GM19438 (cell line): ENCODE measurements around the gene PPP2R2C.

Experiments
- ATAC-seq: cut with Tn5 transposase; IDR thresholded peaks from one replicate; pipeline ENCODE4 v1.9.1; 2021; ENCODE audit warnings: low read depth; ENCODE audit not compliant: unreplicated experiment

Gene PPP2R2C

DNA sequence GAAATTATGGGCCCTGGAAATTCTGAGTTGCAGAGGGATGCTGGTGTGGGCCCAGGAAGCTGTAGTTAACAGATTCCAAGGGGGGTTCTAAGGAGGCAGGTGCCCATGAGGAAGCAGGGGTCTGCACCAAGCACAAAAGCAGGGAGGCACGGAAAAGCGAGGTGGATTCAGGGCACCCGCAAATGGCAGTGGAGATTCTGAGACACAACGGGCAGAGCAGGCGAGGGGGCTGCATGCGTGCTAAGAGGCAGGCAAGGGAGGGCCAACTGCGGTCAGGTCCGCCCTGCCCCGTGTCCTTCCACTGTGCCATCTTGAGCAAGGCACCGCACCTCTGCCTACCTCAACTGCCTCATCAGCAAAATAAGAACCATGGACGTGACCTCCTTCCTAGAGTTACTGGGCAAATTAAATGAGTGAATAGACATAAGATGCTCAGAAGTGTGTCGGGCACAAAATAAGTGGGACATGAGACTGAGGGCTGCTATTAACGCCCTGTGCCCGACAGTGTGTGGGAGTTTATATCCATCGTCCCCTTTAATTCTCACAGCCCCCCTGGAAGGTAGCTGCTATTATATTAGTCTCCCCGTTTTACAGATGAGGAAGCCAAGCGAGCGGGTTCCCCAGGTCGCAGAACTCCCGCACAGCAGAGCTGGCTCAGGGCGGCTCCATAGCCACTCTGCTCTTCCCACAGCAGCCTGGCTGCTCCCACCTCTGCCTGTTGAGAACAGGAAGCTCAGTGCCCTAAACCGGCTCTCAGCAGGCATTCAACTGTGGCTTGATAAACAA is 67.6 kb downstream of the PPP2R2C start:
- ATAC-seq = no peak

DNA sequence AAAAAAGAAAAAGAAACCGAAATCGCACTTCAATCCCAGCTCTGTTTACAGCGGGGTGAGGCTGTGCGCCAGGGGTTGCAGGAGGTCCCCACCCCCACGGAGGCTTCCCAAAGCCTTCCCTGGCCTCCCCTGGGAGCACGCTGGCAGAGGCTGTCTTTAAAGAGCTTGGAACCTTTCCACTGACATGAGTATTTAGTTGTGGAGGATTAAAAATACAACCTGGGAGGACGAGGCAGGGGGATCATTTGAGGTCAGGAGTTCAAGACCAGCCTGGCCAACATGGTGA is 69.1 kb downstream of the PPP2R2C start:
- no peak for ATAC-seq

DNA sequence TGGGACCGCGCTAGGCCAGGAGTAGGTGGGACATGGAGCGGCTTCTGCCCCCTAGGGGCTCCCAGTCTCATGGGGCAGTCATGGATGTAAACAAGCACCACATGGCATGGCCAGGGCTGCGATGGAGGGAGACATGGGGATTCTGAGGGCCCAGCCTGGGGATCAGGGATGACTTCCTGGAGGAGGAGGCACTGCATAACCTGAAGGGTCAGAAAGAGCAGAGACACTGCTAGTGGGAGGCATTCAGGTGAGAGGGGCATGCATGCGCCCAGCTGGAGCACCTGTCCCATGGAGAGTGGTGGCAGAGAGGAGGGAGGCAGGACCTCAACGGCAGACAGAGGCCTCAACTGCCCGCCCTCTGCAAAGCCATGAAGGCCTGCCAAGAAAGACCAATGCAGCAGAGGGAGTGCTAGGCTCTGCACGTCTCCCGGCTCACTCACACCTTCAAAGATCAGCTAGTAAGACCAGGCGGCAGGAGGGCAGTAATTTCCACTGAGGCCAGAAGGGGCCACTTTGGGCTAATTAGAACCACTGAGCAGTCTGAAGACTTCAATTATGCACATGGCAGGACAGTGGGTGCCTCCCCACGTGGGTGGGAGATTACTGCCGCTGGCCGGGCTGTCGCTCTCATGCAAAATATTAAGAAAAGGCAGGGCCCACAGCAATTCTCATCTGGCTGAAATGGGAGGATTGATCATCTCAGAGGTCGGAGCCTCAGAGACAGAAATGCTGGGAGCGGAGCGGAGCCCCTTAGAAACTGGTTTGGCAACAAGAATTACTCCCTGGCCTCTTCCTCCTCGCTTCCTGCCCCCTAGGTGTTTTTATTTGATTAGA is 69.6 kb downstream of the PPP2R2C start:
- no peak for ATAC-seq

DNA sequence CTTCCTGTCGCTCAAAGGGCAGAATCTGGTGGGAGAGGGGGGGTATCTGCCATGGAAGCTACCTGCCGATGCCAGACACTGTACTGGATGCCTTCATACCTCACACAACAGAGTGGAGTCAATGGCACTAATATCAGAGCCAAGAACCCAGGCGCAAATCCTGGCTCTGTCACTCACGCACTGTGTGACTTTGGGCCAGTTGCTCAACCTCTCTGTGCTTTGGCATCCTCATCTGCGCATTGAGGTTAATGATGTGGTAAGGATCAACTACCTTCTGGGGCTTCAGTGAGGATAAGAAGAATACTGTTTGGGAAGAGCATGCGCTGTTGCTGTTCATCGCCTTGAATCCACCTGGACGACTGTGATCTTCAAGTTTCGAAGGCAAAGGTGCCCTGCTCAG is 70.6 kb downstream of the PPP2R2C start:
- ATAC-seq = no peak

DNA sequence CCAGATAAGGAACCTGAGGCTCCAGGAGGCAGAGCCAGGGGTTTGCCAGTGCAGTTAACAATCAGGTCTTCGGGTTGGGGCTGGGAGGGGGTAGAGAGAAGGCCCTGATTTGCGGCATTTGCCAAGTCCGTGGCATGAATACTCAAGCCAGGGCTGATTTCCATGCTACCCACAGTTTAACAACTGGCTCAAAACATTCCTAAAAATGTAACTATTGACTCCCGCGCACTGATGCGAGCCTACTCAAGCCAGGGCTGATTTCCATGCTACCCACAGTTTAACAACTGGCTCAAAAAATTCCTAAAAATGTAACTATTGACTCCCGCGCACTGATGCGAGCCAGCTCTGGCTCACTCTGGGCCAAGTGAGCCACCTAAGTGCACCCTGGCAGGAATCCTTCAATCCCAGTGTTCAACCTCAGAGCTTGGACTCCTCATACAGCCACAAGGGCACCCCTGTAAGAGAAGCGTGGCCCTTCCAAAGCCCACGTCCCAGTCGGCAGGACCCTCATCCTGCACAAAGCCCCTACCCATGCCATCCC is 75.6 kb downstream of the PPP2R2C start:
- ATAC-seq = no peak

DNA sequence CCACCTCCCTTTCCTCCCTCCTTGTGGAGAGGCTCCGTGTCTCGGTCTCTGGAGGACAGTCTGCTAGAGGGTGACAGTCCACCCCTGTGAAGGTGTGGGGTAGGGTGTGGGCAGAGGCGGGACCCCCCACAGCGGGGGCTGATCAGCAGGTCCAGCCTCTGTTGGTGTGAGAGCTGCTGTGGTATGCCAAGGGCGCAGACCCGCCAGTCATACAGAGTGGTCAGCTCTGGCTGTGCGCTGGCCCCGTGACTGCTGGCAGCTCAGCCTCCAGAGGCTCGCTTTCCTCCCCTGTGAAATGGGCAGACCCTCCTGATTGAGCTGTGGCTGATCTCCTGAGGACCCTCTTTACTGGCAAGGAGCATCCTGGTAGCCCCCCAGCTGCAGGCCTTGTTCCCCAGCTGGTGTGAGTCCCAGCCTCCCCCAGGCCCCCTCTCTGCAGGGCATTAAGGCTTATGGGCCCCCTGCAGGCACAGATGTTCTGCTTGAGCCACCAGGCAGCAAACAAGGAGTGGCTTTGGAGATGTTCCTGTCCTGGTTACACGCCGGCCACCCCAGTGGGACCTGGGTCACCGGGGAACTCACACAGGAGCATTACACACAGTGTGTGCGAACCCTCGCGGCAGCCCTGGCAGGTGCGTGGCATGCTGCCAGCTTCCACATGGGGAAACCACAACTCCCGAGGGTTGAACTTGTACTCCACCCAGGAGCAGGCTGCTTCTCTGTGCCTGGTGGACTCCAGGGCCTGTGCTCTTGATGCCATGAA is 76.8 kb downstream of the PPP2R2C start:
- ATAC-seq = no peak

DNA sequence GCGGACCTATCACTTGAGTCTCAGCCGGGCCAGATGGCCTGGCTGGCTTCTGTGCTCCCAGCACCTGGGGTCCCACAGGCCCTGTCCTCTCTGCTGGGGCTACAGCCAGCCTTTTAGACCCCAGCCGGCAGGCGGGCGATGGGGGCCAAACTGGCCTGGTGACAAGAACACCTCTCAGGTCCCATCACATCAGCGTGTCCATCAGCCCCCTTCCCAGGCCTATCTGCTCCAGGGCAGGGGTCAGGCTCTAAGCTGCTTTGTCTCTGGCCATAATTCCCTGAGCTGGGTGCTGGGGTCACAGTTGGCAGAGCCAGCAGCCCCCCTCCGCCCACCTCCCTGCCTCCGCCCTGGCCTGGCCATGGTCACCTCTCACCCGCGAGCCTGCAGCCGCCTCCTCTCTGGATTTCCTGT is 77.7 kb downstream of the PPP2R2C start:
- no peak for ATAC-seq

DNA sequence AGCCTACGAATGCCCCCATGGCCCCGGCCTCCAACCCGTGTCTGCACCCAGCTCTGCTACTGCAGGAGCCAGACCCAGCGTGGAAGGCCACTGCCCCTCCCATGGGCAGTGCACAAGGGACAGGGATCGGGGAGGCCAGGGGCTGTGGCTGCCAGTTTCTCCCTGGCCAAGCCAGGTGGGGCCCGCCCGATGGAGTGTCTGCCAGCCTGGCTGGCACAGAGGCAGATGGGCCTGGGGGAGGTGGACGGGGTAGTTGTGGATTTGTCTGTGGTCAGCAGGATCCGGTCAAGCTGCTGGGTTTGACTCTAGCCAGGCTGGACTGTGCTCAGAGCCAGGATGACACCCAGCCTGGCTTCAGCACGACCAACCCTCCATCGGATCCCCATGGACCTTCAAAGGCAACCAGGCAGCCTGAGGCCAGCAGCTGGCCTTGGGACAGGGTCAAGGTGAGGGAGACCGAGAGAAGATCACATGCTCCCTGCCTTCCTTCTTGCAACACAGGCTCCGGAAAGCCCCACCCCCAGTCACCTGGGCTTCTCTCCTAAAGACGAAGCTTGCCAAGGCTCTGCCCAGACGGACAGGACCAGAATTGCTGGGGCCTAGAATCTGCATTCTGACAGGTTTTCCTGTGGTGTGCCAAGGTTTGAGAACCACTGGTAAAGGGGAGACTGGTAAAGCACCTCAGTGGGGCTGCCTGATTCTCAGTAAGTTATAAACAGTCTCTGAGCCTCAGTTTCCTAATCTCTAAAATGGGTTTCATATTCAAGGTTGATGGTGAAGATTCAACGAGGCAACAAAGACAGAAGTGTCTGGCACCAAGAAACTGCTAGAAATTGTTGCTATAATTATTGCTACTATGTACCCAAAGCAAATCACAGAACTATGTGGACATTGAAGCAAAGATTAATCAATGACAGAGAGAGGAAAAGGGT is 78.6 kb downstream of the PPP2R2C start:
- ATAC-seq = no peak

DNA sequence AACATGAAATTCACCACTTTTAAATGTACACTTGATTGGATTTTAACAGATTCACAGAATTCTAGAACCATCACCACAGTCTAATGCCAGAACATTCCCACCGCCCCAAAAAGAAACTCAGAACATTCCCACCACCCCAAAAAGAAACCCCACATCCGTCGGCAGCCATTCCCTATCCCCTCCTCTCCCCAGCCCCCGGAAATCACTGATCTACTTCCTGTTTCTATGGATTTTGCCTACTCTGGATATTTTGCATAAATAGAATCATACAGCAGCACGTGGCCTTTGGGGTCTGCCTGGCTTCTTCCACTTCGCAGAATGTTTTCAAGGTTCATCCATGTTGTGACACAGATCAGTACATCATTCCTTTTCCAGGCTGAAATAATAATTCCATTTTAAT is 79.3 kb downstream of the PPP2R2C start:
- ATAC-seq = no peak

DNA sequence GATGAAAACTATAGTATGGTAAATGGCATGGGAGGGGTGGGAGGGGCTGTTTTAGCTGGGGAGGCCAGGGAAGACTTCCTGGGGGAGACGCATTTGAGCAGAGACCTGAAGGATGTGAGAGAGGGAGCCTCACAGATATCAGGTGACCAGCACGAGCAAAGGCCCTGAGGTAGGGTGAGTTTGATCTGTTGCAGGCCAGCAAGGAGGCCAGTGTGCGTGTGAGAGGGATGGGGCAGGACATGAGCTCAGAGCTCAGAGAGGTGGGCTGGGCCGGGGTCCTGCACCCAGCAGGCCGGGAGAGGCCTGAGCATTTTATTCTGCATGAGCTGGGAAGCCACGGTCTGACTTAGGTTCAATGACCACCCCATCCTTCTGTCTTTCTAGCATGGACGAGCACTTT is 80.0 kb downstream of the PPP2R2C start:
- ATAC-seq = no peak

DNA sequence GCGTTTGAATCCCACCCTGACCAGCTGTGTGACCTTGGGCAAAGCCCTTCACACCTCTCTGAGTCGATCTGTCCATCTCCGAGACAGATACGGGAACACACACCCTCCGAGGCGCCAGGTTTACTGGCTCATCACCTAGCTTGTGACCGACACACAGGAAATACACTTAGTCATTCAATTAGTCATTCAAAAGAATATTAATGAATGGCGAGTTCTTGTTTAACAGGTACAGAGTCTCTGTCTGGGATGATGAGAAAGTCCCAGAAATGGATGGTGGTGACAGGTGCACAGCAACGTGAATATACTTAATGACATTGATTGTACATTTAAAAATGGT is 80.6 kb downstream of the PPP2R2C start:
- no peak for ATAC-seq

DNA sequence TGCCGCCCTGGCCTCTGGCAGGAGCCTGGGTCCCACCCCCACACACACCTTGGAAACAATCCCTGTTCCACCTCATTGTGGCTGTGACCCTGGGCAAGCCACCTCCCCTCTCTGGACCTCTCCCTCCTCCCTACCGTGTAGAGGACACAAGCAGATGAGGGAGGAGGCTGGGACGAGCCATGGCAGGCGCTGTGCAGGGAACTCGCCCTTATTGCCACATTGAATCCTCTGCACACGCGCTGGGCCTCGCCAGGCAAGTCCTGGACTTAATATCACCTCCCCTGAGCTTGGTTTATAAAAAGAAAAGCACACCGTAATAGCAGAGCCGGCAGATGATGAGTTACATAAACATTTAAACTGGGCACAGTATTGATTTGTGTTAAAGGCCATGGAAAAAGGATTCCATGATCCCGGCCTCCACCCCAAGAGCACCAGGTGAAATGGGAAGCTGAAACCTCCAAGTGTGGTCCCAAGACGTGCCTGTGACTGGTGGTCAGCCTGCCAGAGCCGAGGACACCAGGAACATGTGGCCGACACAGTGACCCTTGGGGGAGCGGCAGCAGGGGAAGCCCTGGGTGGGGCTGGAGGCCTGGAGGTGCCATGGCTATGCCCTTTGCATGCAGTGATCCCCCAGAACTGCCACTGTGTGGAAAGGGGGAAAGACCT is 81.1 kb downstream of the PPP2R2C start:
- ATAC-seq = no peak

DNA sequence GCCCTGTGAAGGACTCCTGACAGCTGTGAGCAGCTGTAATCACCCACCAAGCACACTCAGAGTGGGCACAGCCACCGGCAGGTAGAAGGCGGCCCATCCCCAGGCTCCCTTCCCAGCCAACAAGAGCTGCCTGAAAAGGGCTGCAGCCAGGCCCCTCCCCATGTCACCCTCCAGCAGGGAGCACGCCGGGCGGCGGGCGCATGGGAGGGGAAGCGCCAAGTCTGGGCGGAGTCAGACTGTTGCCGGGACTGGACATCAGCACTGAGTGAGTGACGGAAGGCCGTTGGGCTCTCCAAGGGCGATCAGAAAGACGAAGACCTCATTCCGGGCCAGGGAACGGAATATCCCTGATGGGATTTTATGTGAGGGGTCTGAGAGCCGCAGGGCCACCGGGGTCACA is 82.1 kb downstream of the PPP2R2C start:
- no peak for ATAC-seq

DNA sequence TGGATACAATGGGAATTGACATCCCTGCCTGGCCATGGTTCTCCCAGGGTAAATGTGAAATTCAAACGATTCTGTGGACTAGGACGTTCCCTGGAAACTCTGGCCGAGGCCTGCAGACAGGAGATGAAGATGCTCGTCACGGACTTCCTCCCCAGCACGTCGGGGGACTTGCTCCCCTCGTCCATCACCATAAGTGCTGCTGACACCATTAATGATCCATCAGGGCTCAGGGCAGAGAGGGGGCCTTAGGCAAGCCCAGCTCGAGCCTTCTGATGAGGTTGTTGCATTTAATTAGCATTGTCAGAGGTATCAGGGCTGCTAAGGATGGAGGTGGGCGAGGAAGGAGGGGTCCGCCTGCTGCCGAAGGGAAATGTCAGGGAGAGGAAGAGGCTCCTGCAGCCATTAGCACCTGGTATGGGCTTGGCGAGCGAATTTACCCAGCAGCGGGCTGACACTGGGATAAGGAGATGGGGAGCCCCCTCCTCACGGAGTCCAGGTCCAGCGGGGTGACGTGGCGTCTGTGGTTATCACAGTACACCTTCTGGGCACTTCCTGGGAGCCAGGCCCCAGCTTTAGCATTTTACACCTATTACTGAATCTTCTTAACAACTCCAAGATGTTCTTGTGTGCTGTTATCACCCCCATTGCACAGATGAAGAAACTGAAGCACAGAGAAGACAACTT is 83.1 kb downstream of the PPP2R2C start:
- ATAC-seq = no peak

DNA sequence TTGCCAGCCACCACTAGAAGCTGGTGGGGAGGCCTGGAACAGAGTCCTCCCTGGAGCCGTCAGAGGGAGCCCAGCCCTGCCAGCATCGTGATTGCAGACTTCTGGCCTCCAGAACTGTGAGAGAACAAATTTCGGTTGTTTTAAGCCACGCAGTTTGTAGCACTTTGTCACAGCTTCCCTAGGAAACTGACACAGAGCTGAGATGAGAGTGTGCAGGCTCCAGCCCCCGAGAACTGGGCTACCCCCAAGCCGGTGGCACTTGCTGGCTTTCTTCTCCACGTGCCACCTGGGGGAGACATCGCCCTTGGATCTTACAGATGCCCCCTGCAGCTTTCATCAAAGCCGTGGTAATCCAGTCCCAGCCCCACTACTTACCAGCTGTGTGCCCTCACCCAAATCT is 83.7 kb downstream of the PPP2R2C start:
- no peak for ATAC-seq

DNA sequence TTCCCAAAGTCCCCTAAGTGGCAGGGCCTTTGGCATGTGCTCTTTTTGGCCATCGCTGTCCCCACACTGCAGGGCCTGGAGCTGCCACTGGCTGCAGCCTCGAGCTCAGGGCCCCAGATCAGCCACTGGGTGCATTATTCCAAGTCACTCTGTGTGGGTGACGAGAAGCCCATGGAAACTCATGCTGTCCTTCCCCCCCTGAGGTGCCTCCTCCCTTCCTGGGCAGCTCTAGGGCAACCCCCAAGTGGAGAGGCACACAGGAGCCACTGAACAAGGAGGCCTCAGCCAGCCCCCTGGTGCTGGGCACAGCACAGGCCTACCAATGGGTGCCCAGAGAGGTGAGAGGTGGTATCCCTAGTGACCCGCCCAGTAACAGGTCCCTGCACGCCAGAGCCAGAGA is 84.5 kb downstream of the PPP2R2C start:
- ATAC-seq = no peak

DNA sequence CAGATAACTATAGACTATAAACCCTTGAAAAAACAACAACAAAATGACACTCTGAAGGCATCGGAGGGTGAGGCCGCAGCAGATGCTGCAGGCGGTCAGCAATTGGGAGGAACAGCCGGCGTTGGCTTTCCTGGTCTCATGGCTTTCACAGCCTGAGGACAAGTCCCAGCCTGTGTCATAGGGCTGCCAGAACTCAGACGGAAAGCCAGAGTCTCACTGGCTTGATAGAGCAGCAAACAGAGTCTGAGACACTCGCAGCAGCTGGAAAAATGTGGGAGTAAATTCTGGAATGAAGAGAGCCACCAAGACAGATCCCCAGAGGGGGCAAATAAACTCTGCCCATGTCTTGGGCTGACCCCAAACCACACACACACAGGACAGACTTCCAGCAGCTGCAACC is 86.3 kb downstream of the PPP2R2C start:
- no peak for ATAC-seq

DNA sequence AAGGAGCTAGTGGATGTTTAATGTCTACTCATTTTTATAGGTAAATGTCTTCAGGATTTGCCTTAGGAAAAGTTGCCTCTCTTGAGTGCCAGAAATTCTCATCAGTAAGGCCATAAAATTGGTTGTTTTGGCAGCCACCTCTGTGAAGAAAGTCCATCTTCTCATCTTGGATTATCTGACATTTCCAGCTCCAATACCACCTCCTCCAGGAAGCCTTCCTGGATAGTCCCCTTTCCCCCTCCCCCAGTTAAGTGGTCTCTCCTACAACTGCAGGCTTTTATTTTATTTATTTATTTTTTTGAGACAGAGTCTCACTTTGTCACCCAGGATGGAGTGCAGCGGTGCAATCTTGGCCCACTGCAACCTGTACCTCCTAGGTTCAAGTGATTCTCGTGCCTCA is 87.1 kb downstream of the PPP2R2C start:
- no peak for ATAC-seq

DNA sequence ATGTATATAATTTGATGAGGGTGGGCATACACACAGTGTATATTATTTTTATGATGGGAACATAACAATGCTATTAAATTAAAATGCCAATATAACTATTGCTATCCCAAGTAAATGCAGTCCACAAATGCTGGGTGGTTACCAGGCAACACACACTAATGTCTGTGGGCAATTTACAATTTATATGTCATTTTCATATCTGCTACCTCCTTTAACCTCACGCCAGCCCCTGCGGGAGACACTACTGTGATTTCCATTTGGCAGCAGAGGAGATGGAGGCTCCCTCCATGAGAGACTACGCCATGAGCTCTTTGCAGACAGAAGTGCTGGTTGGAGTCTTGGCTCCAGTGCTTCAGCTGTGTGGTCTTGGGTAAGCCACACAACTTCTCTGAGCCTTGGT is 87.9 kb downstream of the PPP2R2C start:
- no peak for ATAC-seq
